GM21737 (cell line): ENCODE measurements around the gene ACOXL.
"Not testable (repeated sequence)": the region's sequence is repeated elsewhere in the genome, so short reads cannot be mapped to it uniquely, and the experiment has no call there.

ENCODE experiments used
- ATAC-seq: cut with Tn5 transposase; IDR thresholded peaks from one replicate; pipeline ENCODE4 v1.9.1; 2021; ENCODE audit warnings: mild to moderate bottlenecking, moderate library complexity; ENCODE audit not compliant: unreplicated experiment

The ACOXL gene

DNA sequence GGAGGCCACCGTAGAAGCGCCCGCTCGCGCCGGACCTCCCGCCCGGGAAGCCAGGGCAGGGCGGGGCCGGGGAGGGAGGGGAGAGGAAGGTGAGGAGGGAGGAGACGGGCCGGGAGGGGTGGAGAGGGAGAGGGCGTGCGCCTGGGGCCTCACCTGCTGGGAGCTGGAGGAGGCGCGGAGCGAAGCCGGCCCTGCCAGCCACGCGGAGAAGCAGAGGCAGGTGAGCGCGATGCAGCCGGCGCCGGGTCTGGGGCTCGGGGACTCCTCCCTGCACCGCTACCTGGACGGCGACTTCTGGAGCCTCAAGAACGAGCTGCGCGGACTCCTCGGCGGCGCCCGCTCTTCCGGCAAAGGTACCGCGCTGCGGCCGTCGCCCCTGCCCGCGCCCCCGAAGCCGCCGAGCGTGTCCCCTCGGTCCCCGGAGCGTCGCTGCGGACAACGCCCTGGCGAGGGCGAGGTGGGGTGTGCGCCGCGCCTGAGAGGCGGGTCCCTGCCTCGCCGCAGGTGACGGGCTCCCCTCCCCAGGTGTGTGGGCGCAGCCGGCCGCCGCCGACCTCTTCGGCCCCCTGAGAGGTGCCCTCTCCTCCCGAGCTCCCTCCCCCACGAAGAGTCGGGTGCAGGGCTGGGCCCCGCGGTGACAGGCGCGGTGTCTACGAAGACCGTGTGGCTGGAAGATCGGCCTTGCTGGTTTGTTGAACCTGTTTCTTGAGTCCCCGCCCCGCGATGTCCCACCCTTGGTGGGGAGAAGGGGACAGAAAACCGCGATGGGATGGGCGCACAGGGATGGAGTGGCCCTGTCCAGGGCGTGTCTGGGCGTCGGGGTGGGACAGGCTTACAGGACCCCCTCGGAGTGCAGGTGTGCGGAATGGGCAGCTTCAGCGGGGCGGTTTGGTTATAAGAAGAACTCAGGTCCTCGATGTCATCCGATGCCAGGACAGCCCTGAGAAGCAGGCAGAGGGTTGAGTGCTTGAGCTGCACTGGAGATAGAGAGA lies at the start of gene ACOXL:
Gene ACOXL, plus strand, starts transcription at position 152 of the 992 bp plus-strand sequence. CDS start 35,817 bp downstream, outside the sequence.
- ATAC-seq, result no peak

DNA sequence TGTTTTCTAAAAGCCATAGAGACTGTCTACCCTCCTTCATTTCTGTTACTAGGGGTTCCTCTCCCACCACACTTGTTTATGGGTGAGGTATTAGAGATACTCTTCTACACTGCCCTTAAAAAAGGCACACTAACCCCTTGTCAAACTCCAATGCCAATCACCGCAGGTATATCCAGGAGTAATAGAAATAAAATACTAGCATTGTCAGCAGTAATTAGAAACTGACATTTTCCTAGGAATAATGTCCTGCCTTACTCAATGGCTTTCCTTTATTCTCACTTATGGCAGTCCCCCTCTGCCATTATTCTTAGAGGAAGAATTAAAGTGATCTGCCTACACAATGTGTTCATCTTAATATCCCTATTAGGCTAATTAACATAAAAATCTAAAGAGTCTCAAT lies 49.5 kb upstream of the ACOXL start:
- ATAC-seq, result no peak

DNA sequence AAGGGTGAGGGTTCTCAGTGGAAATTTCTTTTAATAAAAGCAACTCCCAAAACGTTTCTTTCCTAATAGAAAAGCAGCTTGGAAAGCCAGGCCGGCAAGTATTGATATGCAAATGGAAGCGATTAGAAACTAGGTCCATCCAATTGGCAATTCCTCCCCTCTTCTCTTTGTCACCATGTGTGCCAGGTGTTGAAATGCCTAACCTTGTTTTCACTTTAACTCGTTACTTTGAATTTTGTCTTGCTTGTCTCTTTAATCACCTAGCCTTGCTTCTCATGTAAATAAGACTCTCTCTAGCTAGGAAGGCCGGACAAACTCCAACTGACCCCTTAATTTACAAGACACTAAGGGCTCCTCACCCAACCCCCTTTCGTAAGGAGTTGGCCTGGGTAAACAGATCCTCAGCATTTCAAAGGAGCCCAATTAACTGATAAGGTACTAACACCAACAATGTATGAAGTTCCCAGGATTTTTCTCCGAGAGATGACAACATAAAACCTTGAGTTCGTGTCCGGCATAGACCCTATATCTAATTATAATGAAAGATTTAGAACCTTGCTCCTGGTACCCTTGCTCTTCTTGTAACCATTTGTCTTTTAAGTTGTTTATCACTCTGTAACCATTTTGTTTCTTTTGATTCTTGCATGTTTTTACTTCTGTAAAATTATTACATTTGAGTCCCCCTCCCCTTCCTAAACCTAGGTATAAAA lies 44.4 kb upstream of the ACOXL start:
- not testable (repeated sequence) for ATAC-seq

DNA sequence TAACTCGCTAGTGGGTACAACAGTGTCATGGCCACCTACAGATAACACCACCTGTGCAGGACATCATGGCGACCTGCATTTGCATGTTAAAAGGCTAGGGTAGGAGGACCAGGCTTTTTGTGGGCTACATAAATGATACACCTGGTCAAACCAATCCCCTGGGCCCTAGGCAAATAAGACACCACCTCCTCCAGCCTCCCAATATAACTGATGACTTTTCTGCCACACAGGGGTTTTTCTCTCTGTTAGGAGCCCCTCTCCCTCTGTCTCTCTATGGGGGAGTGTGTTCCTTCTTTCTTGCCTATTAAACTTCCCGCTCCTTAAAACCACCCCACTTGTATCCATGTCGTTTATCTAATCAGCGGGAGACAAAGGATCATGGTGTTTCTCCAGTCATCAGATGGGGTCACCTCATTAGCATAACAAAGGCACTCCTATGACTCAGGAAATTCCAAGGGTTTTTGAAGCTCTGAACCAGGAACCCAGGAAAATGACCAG lies 43.7 kb upstream of the ACOXL start:
- no peak for ATAC-seq

DNA sequence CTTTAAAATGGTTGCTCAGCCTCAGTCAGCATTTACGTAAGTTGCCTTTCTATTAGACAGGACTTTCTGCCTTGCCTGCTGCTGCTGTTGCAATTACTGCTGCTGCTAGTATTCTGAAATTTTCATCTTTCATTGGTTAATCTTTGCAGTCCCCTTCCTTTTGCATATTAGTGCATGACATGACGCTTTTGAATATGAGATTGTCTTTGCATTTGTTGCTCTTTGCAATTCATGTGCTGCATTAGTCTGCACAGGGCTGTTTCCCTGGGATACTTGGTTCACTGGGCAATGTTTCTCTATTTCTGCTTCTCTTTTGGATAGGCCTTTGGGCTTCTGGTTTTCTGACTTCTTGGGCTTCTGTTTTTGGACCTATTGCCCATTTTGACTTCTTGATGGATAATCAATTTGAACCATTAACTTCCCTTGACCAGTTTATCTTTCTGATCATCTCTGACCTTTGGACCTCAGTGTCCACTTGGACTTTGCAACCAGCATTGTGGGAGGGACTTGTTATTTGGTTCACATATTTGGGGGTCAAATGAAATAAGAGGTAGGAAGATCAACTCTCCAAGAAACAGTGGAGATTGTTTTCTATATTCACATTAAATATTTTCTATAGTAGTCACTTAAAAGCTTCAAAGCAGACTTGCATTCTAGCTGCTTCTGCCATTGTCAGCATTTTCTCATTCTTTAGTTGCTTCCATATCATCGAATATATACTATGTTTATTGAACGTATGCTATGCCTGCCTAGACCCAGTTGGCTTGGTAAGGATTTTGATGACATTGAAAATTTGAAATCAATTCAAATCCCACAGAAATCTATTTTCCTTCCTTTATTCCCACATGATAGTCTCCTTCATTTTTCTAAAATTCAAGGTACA lies 42.0 kb upstream of the ACOXL start:
- no peak for ATAC-seq

DNA sequence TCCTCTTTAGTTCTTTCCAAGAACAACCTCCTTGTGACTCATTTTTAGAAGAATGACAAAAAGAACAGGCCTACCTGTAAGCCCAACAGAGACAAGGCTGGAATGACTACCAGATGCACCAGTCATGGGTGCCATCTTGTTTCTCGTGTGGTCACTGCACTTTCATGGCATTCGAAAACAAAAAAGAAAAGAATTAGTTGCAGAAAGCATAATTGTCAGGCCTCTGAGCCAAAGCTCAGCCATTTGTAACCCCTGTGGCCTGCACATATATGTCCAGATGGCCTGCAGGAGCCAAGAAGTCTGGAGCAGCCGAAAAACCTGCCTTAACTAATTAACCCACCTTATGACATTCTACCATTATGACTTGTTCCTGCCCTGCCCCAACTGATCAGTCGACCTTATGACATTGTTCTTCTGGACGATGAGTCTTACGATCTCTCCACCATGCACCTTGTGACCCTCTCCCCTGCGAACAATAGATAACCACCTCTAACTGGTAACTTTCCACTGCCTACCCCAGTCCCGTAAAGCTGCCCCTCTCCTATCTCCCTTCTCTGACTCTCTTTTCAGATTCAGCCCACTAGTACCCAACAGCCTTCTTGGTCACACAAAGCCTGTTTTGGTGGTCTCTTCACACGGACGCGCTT lies 40.6 kb upstream of the ACOXL start:
- ATAC-seq, result no peak

DNA sequence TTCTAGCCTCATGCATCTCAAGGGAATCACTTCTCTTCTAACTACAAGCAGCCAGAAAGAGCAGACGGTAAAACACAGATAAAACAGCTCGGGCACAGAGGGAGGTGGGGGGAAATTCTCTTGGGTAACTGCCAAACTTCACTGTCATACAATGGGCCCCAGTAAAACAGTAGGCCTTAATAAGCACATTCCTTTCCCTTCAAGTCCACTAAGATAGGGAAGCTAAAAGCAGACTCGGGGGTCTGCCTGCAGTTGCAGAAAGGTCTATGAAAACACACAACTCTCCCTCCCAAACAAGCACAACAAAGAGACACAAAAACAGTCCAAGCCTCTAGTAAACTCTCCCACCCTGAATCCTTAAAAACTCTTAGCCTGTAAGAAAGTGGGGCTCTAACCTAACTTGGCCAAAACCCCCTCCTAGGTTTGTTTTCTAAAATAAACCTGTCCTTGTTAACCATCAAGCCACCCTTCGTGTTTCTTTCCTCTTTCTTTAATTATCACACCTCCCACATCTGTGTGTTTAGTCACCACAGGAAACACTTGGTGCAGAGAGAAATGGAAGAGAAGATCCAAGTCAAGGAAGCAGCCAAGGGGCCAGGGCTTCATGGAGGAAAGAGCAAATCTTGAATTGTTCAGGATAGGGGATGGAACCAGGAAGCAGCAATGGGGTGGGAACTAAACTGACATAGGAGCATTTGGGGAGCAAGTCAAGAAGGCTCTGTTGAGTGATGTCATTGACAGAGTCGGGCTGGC lies 37.1 kb upstream of the ACOXL start:
- ATAC-seq, result not testable (repeated sequence)

DNA sequence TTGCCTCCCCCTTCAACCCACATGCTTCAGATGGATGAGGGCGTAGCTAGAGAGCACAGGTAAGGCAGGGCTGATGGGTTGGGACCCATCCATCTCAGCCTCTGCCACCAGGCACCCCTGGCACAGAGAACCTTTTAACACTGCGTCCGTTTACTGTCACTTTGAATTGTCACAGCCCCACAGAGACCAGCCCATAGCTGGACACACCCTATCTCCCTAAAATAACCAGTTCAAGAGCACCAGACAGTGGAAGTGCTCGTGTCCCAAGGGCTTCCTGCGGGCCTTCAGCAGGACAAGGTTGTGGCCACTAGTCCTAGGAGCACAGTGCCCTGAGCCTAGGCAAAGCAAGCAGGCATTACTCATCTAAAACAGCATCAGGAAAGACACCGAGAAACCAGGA lies 34.1 kb upstream of the ACOXL start:
- not testable (repeated sequence) for ATAC-seq

DNA sequence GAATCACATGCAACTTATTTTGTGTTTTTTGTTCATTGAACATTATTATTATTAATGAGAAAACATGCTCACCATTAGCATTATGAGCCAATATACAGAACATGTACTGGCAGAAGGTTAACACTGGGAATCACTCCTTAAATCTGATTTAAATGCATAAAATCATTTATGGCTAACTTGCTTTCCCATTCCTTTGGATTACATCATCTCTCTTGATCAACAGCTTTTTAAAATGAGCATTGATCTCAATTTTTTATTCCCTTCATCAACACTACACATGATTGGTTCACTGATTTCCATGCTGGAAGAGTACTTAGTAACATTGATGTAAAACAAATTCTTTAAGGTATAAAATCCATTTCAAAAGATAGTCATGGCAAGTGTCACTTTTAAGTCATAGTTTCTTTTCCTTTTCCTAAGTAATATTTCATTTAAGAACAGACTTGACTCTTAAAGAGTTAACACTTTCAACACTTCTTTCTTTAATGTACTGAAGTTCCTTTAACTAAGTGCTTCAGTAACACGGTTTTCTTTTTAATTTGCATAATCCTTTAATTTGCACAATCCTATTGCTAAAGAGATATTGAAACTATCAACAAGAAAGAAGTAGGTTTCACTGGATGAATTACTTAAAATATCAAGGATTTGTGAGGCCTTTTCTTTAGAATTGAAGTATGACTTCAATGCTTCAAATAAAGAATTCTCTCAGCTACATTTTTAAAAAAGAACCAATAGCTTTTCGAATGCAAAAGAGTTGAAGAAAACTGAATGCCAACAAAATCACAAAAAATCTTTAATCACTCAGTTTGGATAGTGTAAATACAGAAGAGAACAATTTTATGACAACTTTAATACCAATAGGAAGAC lies 29.6 kb upstream of the ACOXL start:
- no peak for ATAC-seq

DNA sequence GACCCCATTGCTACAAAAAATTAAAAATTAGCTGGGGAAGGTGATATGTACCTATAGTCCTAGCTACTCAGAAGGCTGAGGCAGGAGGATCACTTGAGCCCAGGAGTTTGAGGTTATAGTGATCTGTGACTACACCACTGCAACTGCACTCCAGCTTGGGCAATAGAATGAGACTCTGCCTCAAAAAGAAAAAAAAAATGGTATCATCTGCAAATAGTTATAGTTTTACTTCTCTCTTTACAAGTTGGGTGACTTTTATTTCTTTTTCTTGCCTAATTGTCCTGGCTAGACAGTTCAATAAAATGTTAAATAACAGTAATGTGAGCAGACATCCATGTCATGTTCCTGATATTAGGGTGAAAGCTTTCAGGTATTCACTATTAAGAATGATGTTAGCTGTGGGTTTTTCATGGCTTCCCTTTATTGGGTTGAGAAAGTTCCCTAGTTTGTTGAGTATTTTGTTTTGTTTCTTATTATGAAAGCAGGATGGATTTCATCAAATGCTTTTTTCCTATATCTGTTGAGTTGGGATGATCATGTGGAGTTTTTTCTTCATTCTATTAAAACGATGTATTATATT lies 24.9 kb upstream of the ACOXL start:
- ATAC-seq, result no peak

DNA sequence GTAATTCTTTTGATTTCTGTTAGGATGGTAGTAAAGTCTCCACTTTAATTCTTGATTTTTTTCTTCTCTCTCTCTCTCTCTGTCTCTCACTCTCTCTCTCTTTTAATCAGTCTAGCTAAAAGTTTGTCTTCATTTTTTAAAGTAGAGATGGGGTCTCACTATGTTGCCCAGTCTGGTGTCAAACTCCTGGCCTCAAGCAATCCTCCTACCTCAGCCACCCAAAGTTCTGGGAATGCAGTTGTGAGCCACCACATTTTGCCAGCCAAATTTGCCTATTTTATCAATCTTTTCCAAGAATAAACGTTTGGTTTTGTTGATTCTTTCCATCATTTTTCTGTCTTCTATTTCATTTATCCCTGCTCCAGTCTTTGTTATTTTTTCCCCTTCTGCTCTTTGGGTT lies 23.9 kb upstream of the ACOXL start:
- ATAC-seq, result no peak

DNA sequence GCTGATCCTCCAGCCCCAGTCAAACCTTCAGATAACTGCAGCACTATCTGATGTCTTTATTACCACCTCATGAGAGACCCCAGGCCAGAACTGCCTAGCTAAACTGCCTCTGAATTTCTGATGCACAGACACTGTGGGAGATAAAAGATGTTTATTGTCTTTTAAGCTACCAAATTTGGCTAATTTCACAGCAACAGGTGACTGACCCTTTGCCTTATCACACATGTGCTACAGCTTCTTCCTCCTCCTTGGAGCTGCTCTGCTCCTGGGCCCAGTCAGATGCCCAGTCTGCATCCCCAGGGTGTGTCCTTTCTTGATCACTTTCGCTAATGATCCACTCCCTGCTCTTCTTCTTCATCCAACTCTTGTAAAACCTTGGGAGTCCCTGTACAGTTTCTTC lies 19.6 kb upstream of the ACOXL start:
- ATAC-seq, result no peak

DNA sequence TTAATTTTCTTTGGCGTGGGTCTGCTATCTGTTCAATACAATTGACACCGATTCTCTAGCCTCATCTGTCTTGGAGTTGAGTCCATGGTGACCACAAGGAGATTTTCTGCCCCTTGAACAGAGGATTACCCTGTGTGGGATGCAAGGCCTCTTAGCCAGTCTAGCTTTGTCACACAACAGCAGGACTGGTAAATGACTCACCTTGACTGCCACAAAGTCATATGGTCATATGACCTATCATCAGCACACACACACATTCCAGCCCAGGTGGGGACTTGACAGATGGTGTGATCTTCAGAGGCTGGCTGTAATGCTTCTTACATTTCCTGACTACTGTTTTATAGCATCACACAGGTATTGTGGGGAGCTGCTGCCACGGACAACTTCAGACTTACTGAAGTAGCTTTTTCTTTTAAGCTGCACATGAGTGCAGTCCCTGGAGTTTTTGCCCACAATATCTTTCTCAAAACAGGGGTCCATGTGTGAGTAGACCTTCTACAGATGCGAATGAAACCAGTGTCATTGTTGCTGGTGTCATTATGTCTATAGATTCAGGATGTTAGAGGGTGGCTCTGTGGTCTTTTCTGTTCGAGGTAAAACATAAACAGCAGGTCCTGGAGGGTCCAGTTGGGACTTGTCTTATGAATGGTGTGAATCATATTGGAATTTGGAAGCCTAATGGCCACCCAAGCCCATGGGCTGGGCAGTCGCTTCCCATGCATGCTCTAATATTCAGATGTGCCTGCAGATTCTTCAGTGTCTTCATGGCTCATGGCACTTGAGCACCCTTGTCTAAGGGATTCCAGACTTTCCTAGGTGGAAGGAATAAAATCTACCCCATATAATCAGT lies 18.6 kb upstream of the ACOXL start:
- ATAC-seq, result no peak

DNA sequence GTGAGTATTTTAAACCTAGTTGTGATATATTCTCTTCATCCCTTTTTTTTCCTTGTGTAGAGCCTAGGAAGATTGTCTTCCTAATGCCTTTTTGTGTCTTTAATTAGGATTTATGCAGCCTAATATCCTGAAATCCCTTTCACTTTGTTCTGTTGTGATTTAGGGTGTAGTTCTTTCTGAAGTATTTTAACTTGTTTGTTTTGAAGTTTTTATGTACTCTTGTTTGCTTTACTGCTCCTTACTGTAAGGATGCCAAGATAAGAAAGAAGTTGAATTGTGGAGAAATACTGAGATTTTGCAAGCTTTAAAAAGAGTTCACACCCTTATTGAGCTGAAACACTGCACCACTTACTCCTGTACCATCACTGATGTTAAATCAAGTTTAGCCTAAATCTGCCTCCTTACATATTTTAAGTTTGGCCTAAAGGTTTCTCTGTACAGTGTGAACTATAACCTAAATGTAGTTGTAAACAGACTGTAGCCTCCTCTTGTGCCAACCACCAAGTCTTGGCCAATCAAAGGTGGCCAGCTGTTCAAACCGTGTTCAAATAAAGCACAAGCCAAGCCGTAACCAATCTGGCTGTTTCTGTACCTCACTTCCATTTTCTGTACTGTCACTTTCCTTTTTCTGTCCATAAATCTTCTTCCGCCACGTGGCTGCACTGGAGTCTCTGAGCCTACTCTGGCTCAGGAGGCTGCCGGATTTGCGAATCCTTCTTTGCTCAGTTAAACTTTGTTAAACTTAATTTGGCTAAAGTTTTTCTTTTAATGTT lies 17.7 kb upstream of the ACOXL start:
- no peak for ATAC-seq

DNA sequence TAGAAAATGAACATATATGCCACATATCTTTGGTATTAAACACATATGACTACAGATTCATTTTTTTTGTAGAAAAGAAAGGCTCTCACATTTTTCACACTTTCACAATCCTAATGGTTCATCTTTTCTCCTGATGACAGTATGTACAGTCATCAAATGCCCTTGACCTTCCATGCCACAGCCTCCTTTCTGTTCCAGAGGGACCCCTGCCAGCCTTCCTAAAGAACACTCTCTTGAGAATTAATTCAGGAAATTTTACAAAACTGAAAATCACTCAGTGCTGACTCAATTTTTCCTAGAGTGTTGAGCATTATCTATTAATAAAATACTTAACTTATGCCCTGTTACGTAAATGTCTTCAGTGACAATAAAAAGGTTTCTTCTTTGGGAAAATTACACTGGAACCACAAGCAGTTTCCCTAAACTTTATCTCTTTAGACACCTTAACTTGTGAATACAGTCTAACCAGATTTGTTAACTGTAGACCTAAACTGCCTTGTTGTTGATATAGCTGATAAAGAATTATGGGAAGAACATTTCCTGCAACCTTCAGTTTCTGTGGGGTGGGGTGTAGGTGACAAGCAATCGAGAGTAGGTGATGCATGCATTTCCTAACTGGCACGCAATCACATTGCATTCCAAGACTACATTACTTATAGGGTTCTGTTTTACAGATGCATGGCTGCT lies 15.3 kb upstream of the ACOXL start:
- no peak for ATAC-seq

DNA sequence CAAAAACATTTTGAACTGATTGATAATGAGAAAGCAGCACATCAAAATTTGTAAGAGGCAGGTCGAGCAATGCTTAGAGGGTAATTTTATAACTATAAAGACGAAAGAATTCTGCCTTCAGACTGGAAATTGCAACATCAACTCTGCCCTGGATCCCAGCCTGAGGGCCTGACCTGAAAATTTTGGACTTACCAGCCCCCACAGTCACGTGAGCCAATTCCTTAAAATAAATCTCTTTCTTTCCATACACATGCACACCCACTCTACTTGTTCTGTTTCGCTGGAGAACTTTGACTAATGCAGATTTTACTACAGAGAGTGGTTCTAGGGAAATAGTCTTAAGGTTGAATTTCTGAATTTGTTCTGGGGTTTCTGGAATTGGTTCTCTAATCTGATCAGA lies 14.6 kb upstream of the ACOXL start:
- no peak for ATAC-seq
